H9 (cell line): ENCODE data around the gene NAGPA. TPM values are rescaled to one million over a fixed set of nuclear protein-coding genes. Genes with fewer than 3 reads are reported as not detected.

Source experiments
- DNase-seq: peaks from one replicate; pipeline ENCODE4 v3.0.0-alpha.2; 2017
- H2AFZ ChIP-seq: one replicate; pipeline ENCODE4 v1.6.1; 2013; ENCODE audit warnings: mild to moderate bottlenecking, low read length, control low read depth, moderate library complexity
- H2AK5ac ChIP-seq: 2 replicates; pipeline ENCODE4 v1.6.1; 2013; ENCODE audit warnings: low read length, control low read depth, mixed read lengths; ENCODE audit not compliant: insufficient read length
- H2BK120ac ChIP-seq: one replicate; pipeline ENCODE4 v1.6.1; 2013; ENCODE audit warnings: low read depth, mild to moderate bottlenecking, low read length, control low read depth, inconsistent platforms; ENCODE audit not compliant: poor library complexity, severe bottlenecking
- H2BK12ac ChIP-seq: 2 replicates; pipeline ENCODE4 v1.6.1; 2013; ENCODE audit warnings: low read length, control low read depth, mixed read lengths, low read depth; ENCODE audit not compliant: insufficient read length
- H2BK15ac ChIP-seq: 2 replicates; pipeline ENCODE4 v1.6.1; 2013; ENCODE audit warnings: low read depth, low read length, control low read depth
- H2BK20ac ChIP-seq: one replicate; pipeline ENCODE4 v1.6.1; 2013; ENCODE audit warnings: low read depth, mild to moderate bottlenecking, low read length, control low read depth, inconsistent platforms; ENCODE audit not compliant: poor library complexity, severe bottlenecking
- H2BK5ac ChIP-seq: 2 replicates; pipeline ENCODE4 v1.6.1; 2013; ENCODE audit warnings: low read length, control low read depth, mixed read lengths; ENCODE audit not compliant: insufficient read length
- H3K14ac ChIP-seq: 2 replicates; pipeline ENCODE4 v1.6.1; 2013; ENCODE audit warnings: low read length, control low read depth; ENCODE audit not compliant: insufficient read depth
- H3K18ac ChIP-seq: 2 replicates; pipeline ENCODE4 v1.6.1; 2013; ENCODE audit warnings: low read depth, mild to moderate bottlenecking, mixed read lengths, low read length, control low read depth; ENCODE audit not compliant: insufficient read length
- H3K23ac ChIP-seq: 2 replicates; pipeline ENCODE4 v1.6.1; 2013; ENCODE audit warnings: low read length, control low read depth, mixed read lengths, low read depth; ENCODE audit not compliant: insufficient read length
- H3K23me2 ChIP-seq: 2 replicates; pipeline ENCODE4 v1.6.1; 2013; ENCODE audit warnings: low read depth, mild to moderate bottlenecking, mixed read lengths, low read length, control low read depth; ENCODE audit not compliant: insufficient read length, poor library complexity, severe bottlenecking
- H3K27ac ChIP-seq: 2 replicates; pipeline ENCODE4 v1.5.1; 2013; ENCODE audit warnings: low read length, control low read depth, mixed read lengths, low read depth; ENCODE audit not compliant: insufficient read length
- H3K27me3 ChIP-seq: 2 replicates; pipeline ENCODE4 v1.6.1; 2013; ENCODE audit warnings: low read length, control low read depth, inconsistent platforms; ENCODE audit not compliant: insufficient read depth
- H3K4ac ChIP-seq: 2 replicates; pipeline ENCODE4 v1.6.1; 2013; ENCODE audit warnings: low read depth, mild to moderate bottlenecking, control low read depth, inconsistent platforms, low read length, moderate library complexity
- H3K4me1 ChIP-seq: 2 replicates; pipeline ENCODE4 v1.6.1; 2013; ENCODE audit warnings: low read length, control low read depth, inconsistent platforms; ENCODE audit not compliant: insufficient read depth
- H3K4me2 ChIP-seq: 2 replicates; pipeline ENCODE4 v1.6.1; 2013; ENCODE audit warnings: low read length, control low read depth, mixed read lengths; ENCODE audit not compliant: insufficient read length, insufficient read depth
- H3K56ac ChIP-seq: 2 replicates; pipeline ENCODE4 v1.6.1; 2013; ENCODE audit warnings: low read depth, mild to moderate bottlenecking, mixed read lengths, low read length, control low read depth; ENCODE audit not compliant: insufficient read length
- H3K79me1 ChIP-seq: 2 replicates; pipeline ENCODE4 v1.6.1; 2013; ENCODE audit warnings: low read depth, mild to moderate bottlenecking, moderate library complexity, low read length, control low read depth, inconsistent platforms; ENCODE audit not compliant: insufficient read depth, poor library complexity, severe bottlenecking
- H3K79me2 ChIP-seq: 2 replicates; pipeline ENCODE4 v1.6.1; 2013; ENCODE audit warnings: low read length, control low read depth, inconsistent platforms; ENCODE audit not compliant: insufficient read depth
- H3K9ac ChIP-seq: 2 replicates; pipeline ENCODE4 v1.6.1; 2013; ENCODE audit warnings: low read length, control low read depth, mixed read lengths; ENCODE audit not compliant: insufficient read length; ENCODE audit errors: extremely low read depth
- H3K9me3 ChIP-seq: one replicate; pipeline ENCODE4 v1.6.1; 2013; ENCODE audit warnings: low read depth, low read length, inconsistent platforms; ENCODE audit not compliant: control insufficient read depth
- H3T11ph ChIP-seq: one replicate; pipeline ENCODE4 v1.6.1; 2013; ENCODE audit warnings: mild to moderate bottlenecking, low read length, control low read depth, inconsistent platforms
- H4K20me1 ChIP-seq: one replicate; pipeline ENCODE4 v1.6.1; 2013; ENCODE audit not compliant: control insufficient read depth, insufficient read length, insufficient read depth
- H4K5ac ChIP-seq: 2 replicates; pipeline ENCODE4 v1.6.1; 2013; ENCODE audit warnings: low read depth, mild to moderate bottlenecking, mixed read lengths, low read length, control low read depth; ENCODE audit not compliant: insufficient read length
- H4K8ac ChIP-seq: replicated peaks from 2 replicates; pipeline ENCODE4 v1.6.1; 2013; ENCODE audit warnings: low read length, control low read depth, mixed read lengths, low read depth; ENCODE audit not compliant: insufficient read length
- H4K91ac ChIP-seq: 2 replicates; pipeline ENCODE4 v1.6.1; 2013; ENCODE audit warnings: low read depth, mild to moderate bottlenecking, moderate library complexity, mixed read lengths, low read length, control low read depth; ENCODE audit not compliant: insufficient read length
- H3K27ac Mint-ChIP-seq, 3 experiments: 2 replicates in 2 of 3; 3 replicates in 1 of 3; pipeline ENCODE4 v1.8.0; 2020 to 2021; ENCODE audit warnings: mixed read lengths in 3 of 3, mild to moderate bottlenecking in 1 of 3, moderate library complexity in 1 of 3
- H3K27me3 Mint-ChIP-seq: 2 replicates; pipeline ENCODE4 v1.8.0; 2021; ENCODE audit warnings: low read depth, mild to moderate bottlenecking, moderate library complexity, mixed read lengths
- H3K36me3 Mint-ChIP-seq, 3 experiments: 2 replicates in 2 of 3; 3 replicates in 1 of 3; pipeline ENCODE4 v1.8.0; 2020 to 2021; ENCODE audit warnings: low read depth in 3 of 3, mixed read lengths in 3 of 3; ENCODE audit not compliant: insufficient read depth in 1 of 3
- H3K4me1 Mint-ChIP-seq, 2 experiments: 2 replicates each; pipeline ENCODE4 v1.8.0; 2020; ENCODE audit warnings: mixed read lengths in 2 of 2
- H3K4me3 Mint-ChIP-seq, 2 experiments: 2 replicates in 1 of 2; 3 replicates in 1 of 2; pipeline ENCODE4 v1.8.0; 2020 to 2021; ENCODE audit warnings: mild to moderate bottlenecking in 2 of 2, mixed read lengths in 2 of 2, moderate library complexity in 1 of 2
- H3K9me3 Mint-ChIP-seq, 2 experiments: 2 replicates in 1 of 2; 3 replicates in 1 of 2; pipeline ENCODE4 v1.8.0; 2020; ENCODE audit warnings: mild to moderate bottlenecking in 2 of 2, mixed read lengths in 2 of 2, moderate library complexity in 1 of 2
- WGBS: extraction: QIAGEN DNeasy Blood & Tissue Kit; methylation state at CpG from one replicate; pipeline ENCODE4 v1.1.7; 2013; ENCODE audit warnings: missing lambda C conversion rate, low lambda C conversion rate, mixed read lengths; ENCODE audit not compliant: insufficient read length; ENCODE audit errors: extremely low coverage; 5-methylcytosine and 5-hydroxymethylcytosine counted together
- total RNA-seq: library from RNA; stranded (reverse); gene quantifications from 2 replicates; pipeline ENCODE4 v1.2.1, GENCODE V29; 2021
- TF ChIP-seq, protein P1 (sequence below): fragments of 200-600 bp; sonication (generic); conservative IDR thresholded peaks from 3 replicates; pipeline ENCODE4 v1.8.0; 2021; ENCODE audit warnings: antibody characterized with exemption, mild to moderate bottlenecking

The NAGPA gene
- total RNA-seq, 1 experiment from 2014 or later = 12.1 TPM

DNA sequence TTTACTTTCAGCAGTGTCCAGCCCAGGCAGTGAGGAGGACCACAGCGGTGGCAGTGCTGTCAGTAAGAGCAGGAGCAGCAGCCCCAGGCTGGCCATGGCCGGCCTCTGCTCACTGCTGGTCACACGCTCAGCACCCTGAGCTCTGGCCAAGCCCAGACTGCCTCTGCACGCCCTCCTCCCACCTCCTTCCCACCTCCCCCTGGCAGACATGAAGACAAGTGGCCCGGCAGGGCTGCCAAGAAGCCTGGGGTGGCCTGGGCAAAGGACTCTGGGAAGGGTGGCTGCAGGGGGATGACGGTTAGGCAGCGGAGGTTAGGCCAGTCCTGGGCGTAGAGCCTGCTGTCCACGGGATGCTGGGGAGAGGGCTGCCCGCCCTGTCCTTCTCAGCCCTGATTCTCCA lies 32.1 kb upstream of the NAGPA start, which contains the start of gene C16orf89:
Gene C16orf89, minus strand, starts transcription at position 144 of the 400 bp plus-strand sequence. Its CDS starts 48 bp downstream, at position 96.
- no peak within 1 kb of the TSS for H4K8ac ChIP-seq
- H3K18ac ChIP-seq = no peak within 1 kb of the TSS
- H2BK15ac ChIP-seq = no peak within 1 kb of the TSS
- H3K23me2 ChIP-seq = no peaks in the 10 kb centered on the region
- H2BK120ac ChIP-seq = no peak within 1 kb of the TSS
- H3K27me3 ChIP-seq = no peaks in the 10 kb centered on the region
- H3K4me1 ChIP-seq = no peaks in the 10 kb centered on the region
- Mint-ChIP-seq H3K27ac (peak within 1 kb of the TSS in 2 of 3 experiments; percentile 10 to 31; a peak in 2 of 7 replicates), H3K27me3 (no peaks in the 10 kb centered on the region; the same call in 1 of the 2 replicates), H3K4me1 (peaks cover 13 to 15% of the 10 kb centered on the region in 2 experiments), H3K36me3 (no peaks in the 10 kb centered on the region), H3K4me3 (no peak within 1 kb of the TSS), H3K9me3 (no peaks in the 10 kb centered on the region; a peak in 3 of 5 replicates)
- H2AFZ ChIP-seq = no peak within 1 kb of the TSS
- peak within 1 kb of the TSS; percentile 28; the same call in 1 of the 2 replicates for H3K14ac ChIP-seq
- no peak within 1 kb of the TSS for H3K56ac ChIP-seq
- no peak within 1 kb of the TSS for H2BK5ac ChIP-seq
- no peak within 1 kb of the TSS for H2AK5ac ChIP-seq
- no peak within 1 kb of the TSS for H2BK20ac ChIP-seq
- no peaks in the 10 kb centered on the region for H3K9me3 ChIP-seq
- no peak within 1 kb of the TSS for H3K27ac ChIP-seq
- H4K20me1 ChIP-seq = no peaks in the 10 kb centered on the region
- no peak within 1 kb of the TSS for H3K4me2 ChIP-seq
- H3K79me2 ChIP-seq = no peaks in the 10 kb centered on the region
- H3K4ac ChIP-seq = no peak within 1 kb of the TSS
- no peak within 1 kb of the TSS for H3K9ac ChIP-seq
- no peak within 1 kb of the TSS for H4K5ac ChIP-seq
- no peak within 1 kb of the TSS for H4K91ac ChIP-seq
- no peak within 1 kb of the TSS for H3T11ph ChIP-seq
- WGBS = no CpG with 5 or more reads among the region's 10 CpGs
- H2BK12ac ChIP-seq = no peak within 1 kb of the TSS
- no peak for DNase-seq
- TF ChIP-seq, protein P1, sequence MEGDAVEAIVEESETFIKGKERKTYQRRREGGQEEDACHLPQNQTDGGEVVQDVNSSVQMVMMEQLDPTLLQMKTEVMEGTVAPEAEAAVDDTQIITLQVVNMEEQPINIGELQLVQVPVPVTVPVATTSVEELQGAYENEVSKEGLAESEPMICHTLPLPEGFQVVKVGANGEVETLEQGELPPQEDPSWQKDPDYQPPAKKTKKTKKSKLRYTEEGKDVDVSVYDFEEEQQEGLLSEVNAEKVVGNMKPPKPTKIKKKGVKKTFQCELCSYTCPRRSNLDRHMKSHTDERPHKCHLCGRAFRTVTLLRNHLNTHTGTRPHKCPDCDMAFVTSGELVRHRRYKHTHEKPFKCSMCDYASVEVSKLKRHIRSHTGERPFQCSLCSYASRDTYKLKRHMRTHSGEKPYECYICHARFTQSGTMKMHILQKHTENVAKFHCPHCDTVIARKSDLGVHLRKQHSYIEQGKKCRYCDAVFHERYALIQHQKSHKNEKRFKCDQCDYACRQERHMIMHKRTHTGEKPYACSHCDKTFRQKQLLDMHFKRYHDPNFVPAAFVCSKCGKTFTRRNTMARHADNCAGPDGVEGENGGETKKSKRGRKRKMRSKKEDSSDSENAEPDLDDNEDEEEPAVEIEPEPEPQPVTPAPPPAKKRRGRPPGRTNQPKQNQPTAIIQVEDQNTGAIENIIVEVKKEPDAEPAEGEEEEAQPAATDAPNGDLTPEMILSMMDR = no peak
- H3K23ac ChIP-seq = no peak within 1 kb of the TSS
- no peaks in the 10 kb centered on the region for H3K79me1 ChIP-seq
